ENCODE data around the gene LRFN3.
"Not testable (repeated sequence)": the region's sequence is repeated elsewhere in the genome, so short reads cannot be mapped to it uniquely, and the experiment has no call there.

LRFN3 gene

GRCh38 chr19:35973487-35973886, 37.3 kb downstream of the LRFN3 start:
- TF ChIP-seq, protein P1, sequence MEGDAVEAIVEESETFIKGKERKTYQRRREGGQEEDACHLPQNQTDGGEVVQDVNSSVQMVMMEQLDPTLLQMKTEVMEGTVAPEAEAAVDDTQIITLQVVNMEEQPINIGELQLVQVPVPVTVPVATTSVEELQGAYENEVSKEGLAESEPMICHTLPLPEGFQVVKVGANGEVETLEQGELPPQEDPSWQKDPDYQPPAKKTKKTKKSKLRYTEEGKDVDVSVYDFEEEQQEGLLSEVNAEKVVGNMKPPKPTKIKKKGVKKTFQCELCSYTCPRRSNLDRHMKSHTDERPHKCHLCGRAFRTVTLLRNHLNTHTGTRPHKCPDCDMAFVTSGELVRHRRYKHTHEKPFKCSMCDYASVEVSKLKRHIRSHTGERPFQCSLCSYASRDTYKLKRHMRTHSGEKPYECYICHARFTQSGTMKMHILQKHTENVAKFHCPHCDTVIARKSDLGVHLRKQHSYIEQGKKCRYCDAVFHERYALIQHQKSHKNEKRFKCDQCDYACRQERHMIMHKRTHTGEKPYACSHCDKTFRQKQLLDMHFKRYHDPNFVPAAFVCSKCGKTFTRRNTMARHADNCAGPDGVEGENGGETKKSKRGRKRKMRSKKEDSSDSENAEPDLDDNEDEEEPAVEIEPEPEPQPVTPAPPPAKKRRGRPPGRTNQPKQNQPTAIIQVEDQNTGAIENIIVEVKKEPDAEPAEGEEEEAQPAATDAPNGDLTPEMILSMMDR (conservative IDR thresholded peaks at IDR 0.05; ENCODE audit: control insufficient read depth, insufficient read depth, low read depth, low read length): no peak

GRCh38 chr19:35975608-35976214, 39.5 kb downstream of the LRFN3 start:
- H3K4me3 ChIP-seq (ENCODE audit: control insufficient read depth, low read depth, low read length): no peak overlapping the region
- DNase-seq (ENCODE audit: low read depth): peak; percentile 22
- TF ChIP-seq, protein P1 (conservative IDR thresholded peaks at IDR 0.05; ENCODE audit: control insufficient read depth, insufficient read depth, low read depth, low read length): no peak

More at GRCh38 chr19:35973487-35973886, 37.3 kb downstream of the LRFN3 start:
- H3K4me3 ChIP-seq (ENCODE audit: control insufficient read depth, low read depth, low read length): no peak overlapping the region
- DNase-seq (ENCODE audit: low read depth): no peak

- no peak overlapping the region for H3K4me3 ChIP-seq (ENCODE audit: control insufficient read depth, low read depth, low read length)
- no peak for DNase-seq (ENCODE audit: low read depth)
- TF ChIP-seq, protein P1 (conservative IDR thresholded peaks at IDR 0.05; ENCODE audit: control insufficient read depth, insufficient read depth, low read depth, low read length): peak; percentile 12
Observed at GRCh38 chr19:35977446-35978222, 41.5 kb downstream of the LRFN3 start.

GRCh38 chr19:35978271-35978670, 42.1 kb downstream of the LRFN3 start:
- H3K4me3 ChIP-seq (ENCODE audit: control insufficient read depth, low read depth, low read length): no peak overlapping the region
- TF ChIP-seq, protein P1 (conservative IDR thresholded peaks at IDR 0.05; ENCODE audit: control insufficient read depth, insufficient read depth, low read depth, low read length): no peak
- DNase-seq (ENCODE audit: low read depth): no peak

DNA sequence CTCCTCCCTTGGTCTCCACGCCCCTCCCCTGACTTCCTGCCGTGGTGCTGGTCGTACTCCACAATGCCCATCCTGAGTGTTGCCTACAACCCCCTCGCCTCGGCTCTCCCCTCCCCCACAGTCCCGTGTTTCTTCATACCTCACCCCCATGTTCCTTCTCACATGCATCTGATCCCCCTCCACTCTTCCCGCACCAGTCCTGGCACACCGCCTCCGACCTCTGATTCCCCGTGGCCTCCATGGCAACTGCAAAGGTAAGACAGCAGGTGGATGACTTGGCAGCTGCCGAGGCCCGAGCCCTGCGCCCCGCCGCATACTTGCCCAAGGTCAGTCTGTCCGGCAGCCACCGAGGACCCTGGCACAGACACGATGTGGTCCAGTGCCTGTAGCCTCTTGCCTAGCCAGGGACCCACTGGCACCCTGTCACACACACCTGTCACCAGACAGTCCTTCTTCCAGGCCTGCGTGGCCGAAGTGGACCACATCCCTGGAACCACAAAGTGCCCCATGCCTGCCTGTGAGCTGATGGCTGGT, 42.7 kb downstream of the LRFN3 start:
- no peak for DNase-seq (ENCODE audit: low read depth)
- TF ChIP-seq, protein P1 (conservative IDR thresholded peaks at IDR 0.05; ENCODE audit: control insufficient read depth, insufficient read depth, low read depth, low read length): no peak
- H3K4me3 ChIP-seq (ENCODE audit: control insufficient read depth, low read depth, low read length): no peak overlapping the region

DNA sequence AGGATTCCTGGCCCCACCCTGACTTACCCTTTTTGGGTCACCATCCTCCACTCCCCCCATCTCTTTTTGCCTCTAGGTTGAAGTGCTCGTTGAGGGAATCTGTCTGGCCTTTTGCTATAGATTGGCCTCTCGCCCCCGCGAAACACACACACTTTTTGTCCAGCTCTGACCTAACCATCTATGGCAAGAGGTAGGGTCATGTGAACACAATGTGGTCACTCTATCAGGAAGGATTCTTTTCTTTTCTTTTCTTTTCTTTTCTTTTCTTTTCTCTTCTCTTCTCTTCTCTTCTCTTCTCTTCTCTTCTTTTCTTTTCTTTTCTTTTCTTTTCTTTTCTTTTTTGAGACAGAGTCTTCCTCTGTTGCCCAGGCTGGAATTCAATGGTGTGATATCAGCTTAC, 44.8 kb downstream of the LRFN3 start:
- not testable (repeated sequence) for H3K4me3 ChIP-seq (ENCODE audit: control insufficient read depth, low read depth, low read length); DNase-seq (ENCODE audit: low read depth)

GRCh38 chr19:35983177-35983576, 47.0 kb downstream of the LRFN3 start:
- DNase-seq (ENCODE audit: low read depth): no peak
- TF ChIP-seq, protein P1 (conservative IDR thresholded peaks at IDR 0.05; ENCODE audit: control insufficient read depth, insufficient read depth, low read depth, low read length): no peak

More at GRCh38 chr19:35983177-35983576, 47.0 kb downstream of the LRFN3 start:
- H3K4me3 ChIP-seq (ENCODE audit: control insufficient read depth, low read depth, low read length): no peak overlapping the region
